Measurements from ENCODE around the gene ITGAE.

Gene ITGAE

DNA sequence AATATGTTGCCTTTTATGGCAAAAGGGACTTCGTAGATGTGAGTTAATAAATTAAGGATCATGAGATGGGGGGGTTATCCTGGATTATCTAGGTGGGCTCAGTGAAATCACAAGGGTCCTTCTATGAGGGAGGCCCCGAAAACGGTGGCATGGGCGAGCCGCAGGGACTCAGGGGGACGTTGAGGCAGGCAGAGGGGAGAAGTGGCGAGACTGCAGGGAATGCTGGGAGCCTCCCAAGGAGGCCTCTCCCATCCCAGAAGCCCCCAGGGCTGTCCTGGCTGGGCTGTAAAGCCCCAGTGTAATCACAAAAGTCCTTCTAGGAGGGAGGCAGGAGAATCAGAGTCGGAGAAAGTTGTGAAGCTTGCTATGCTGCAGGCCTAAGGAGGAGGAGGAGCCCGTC is 35.0 kb downstream of the ITGAE start:
- no peak overlapping the region for H3K4me3 ChIP-seq (ENCODE audit: low read depth, low read length)
- no peaks in the 10 kb centered on the region for H3K4me1 ChIP-seq (ENCODE audit: control insufficient read depth, insufficient read depth, low read length)
- TF ChIP-seq TCF7L2 (IDR thresholded peaks at IDR 0.05; ENCODE audit: borderline replicate concordance, low read depth, low read length) = no peak
- no peak for TF ChIP-seq ZNF707 (tag by site-specific recombination; IDR thresholded peaks at IDR 0.05)
- no peak for TF ChIP-seq ZNF140 (tag by site-specific recombination; IDR thresholded peaks at IDR 0.05)
- TF ChIP-seq ZNF175 (tag by site-specific recombination; IDR thresholded peaks at IDR 0.05) = no peak
- TF ChIP-seq ZSCAN30 (tag by site-specific recombination; IDR thresholded peaks at IDR 0.05) = no peak
- TF ChIP-seq, protein P1, sequence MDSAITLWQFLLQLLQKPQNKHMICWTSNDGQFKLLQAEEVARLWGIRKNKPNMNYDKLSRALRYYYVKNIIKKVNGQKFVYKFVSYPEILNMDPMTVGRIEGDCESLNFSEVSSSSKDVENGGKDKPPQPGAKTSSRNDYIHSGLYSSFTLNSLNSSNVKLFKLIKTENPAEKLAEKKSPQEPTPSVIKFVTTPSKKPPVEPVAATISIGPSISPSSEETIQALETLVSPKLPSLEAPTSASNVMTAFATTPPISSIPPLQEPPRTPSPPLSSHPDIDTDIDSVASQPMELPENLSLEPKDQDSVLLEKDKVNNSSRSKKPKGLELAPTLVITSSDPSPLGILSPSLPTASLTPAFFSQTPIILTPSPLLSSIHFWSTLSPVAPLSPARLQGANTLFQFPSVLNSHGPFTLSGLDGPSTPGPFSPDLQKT (IDR thresholded peaks at IDR 0.05; ENCODE audit: borderline replicate concordance, low read depth, low read length) = no peak
- no peak for TF ChIP-seq ZNF211 (tag by site-specific recombination; IDR thresholded peaks at IDR 0.05; ENCODE audit: low read depth)
- no peak for TF ChIP-seq SETDB1 (IDR thresholded peaks at IDR 0.05; ENCODE audit: insufficient read length, low read length)
- TF ChIP-seq ZNF777 (tag by site-specific recombination; IDR thresholded peaks at IDR 0.05; ENCODE audit: borderline replicate concordance) = no peak
- ChIA-PET POLR2A (interaction anchor here (0.6 kb wide), 1 partner anchor 1306 kb away, joined by 4 read pairs; no protein-coding TSS in a partner anchor), CTCF (interaction anchor here (4.8 kb wide), 1 partner anchor 29 kb away, joined by 22 read pairs; no protein-coding TSS in a partner anchor)
- no peaks in the 10 kb centered on the region for H3K9me3 ChIP-seq (ENCODE audit: control insufficient read depth, insufficient read depth, low read depth, low read length)
- no peaks in the 10 kb centered on the region for H3K36me3 ChIP-seq (ENCODE audit: control insufficient read depth in 2 of 2, insufficient read depth in 1 of 2, low read length in 2 of 2)
- no peak overlapping the region for H3K27ac ChIP-seq (ENCODE audit: extremely low read depth, low read depth, low read length)

DNA sequence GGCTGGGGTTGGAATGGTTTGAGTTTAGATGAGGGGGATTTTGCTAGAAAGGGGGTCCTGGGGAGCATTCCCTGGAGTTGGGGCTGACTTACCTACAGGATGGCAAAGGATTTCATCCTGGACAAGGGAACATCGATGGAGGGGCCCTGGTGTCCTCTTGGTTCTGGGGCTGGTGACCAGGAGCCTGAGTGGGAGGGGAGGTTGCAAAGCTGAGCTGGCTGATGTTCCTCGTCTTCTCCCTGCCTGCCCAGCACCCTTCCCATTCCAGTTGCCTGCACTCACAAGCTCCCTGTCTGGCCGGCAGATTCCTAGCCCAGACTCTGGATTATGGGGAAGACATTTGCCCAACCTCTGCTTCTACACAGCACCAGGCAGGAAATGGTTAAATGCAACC is 37.2 kb downstream of the ITGAE start:
- POLR2A ChIA-PET = no interaction called here
- Histone ChIP-seq H3K4me3 (ENCODE audit: low read depth, low read length) (no peak overlapping the region), H3K4me1 (ENCODE audit: control insufficient read depth, insufficient read depth, low read length) (no peaks in the 10 kb centered on the region), H3K36me3 (ENCODE audit: control insufficient read depth in 2 of 2, insufficient read depth in 1 of 2, low read length in 2 of 2) (no peaks in the 10 kb centered on the region), H3K9me3 (ENCODE audit: control insufficient read depth, insufficient read depth, low read depth, low read length) (no peaks in the 10 kb centered on the region), H3K27ac (ENCODE audit: extremely low read depth, low read depth, low read length) (no peak overlapping the region)
- TF ChIP-seq ZBTB7A (tag by site-specific recombination; IDR thresholded peaks at IDR 0.05; ENCODE audit: low read depth) (no peak), ZBTB44 (tag by site-specific recombination; IDR thresholded peaks at IDR 0.05) (no peak), ZNF510 (tag by site-specific recombination; IDR thresholded peaks at IDR 0.05; ENCODE audit: insufficient replicate concordance) (no peak), ZNF433 (tag by site-specific recombination; IDR thresholded peaks at IDR 0.05; ENCODE audit: low read depth) (no peak), ZNF555 (tag by site-specific recombination; conservative IDR thresholded peaks at IDR 0.05) (no peak), ZNF391 (tag by site-specific recombination; IDR thresholded peaks at IDR 0.05; ENCODE audit: borderline replicate concordance, low read depth) (no peak), FEZF1 (tag by site-specific recombination; IDR thresholded peaks at IDR 0.05) (no peak), ZNF404 (tag by site-specific recombination; IDR thresholded peaks at IDR 0.05) (no peak), ZNF830 (tag by site-specific recombination; IDR thresholded peaks at IDR 0.05; ENCODE audit: low read depth) (no peak), ZNF768 (tag by site-specific recombination; IDR thresholded peaks at IDR 0.05) (no peak)
- CTCF ChIA-PET = interaction anchor here (4.8 kb wide), 1 partner anchor 26 kb away, joined by 22 read pairs; no protein-coding TSS in a partner anchor

Measured in HEK293 (cell line).